ENCODE results near the gene EXOG.

- TF ChIP-seq CTCF (IDR thresholded peaks at IDR 0.05; ENCODE audit: low read length): peak; percentile 92
- no peak for TF ChIP-seq EZH2 (optimal IDR thresholded peaks at IDR 0.05; ENCODE audit: low read depth, low read length)
- no peak for TF ChIP-seq EZH2phosphoT487 (IDR thresholded peaks at IDR 0.05; ENCODE audit: low read length)
Measured at GRCh38 chr3:38496131-38496910, at the start of gene EXOG.

Measured in MM.1S (cell line).